Measurements from ENCODE around the gene TMED3.
"Not testable (repeated sequence)": the region's sequence is repeated elsewhere in the genome, so short reads cannot be mapped to it uniquely, and the experiment has no call there.

The TMED3 gene

DNA sequence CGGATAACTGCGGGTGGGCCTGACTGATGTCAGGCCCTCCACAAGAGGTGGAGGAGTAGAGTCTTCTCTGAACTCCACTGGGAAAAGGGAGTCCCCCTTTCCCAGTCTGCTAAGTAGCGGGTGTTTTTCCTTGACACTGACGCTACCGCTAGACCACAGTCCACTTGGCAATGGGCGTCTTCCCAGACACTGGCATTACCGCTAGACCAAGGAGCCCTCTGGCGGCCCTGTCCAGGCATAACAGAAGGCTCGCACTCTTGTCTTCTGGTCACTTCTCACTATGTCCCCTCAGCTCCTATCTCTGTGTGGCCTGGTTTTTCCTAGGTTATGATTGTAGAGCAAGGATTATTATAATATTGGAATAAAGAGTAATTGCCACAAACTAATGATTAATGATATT is 9.1 kb downstream of the TMED3 start:
- DNase-seq: not testable (repeated sequence)

DNA sequence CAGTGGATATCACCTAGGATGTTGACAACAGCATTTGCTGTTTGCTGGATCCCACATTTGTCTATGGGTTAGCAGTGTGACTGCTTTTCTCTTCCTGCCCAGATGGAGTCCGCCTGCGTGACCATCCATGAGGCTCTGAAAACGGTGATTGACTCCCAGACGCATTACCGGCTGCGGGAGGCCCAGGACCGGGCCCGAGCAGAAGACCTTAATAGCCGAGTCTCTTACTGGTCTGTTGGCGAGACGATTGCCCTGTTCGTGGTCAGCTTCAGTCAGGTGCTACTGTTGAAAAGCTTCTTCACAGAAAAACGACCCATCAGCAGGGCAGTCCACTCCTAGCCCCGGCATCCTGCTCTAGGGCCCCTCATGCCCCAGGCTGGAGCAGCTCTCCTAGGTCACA is 11.0 kb downstream of the TMED3 start:
- DNase-seq: no peak

DNA sequence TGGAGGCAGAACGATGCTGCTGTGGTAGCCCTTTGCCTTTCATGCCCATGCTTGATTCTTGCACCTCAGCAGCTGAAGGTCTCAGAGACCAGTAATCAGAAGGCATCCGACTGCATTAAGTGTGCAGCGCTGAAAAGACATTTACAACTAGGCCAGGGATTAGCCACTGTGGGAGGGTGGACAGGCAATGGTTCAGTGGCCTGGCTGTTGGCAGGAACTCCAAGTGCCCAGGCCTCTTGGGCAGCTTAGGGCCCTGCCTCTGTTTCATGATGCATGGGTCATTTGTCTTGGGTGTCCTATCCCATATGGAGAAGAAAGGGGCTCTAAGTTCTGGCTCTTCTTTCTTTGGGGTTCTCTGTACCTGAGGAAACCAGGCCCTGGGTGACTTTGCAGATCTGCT is 11.4 kb downstream of the TMED3 start:
- no peak for DNase-seq

GRCh38 chr15:79322945-79323344 is 12.0 kb downstream of the TMED3 start:
- no peak for DNase-seq

DNA sequence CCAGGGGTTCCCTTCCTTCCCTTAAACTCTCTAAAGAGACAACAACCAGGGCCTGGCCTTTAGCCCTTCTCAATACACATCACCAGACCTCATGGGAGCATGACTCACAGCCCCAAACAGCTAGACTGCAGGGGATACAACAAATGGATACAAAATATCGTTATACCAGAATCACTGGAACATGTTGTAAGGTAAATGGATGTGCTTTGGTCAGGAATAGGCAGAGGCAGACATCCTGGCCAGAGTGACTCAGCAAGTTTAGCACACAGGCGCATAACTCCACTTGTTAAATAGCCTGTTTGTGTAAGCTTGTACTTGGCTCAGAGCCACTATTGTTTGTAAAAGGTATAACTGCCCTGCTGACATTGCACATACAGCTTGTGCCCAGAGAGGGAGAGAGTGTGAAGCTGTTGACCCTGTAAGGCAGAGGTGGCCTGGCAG is 18.3 kb downstream of the TMED3 start:
- peak; percentile 4 for DNase-seq

DNA sequence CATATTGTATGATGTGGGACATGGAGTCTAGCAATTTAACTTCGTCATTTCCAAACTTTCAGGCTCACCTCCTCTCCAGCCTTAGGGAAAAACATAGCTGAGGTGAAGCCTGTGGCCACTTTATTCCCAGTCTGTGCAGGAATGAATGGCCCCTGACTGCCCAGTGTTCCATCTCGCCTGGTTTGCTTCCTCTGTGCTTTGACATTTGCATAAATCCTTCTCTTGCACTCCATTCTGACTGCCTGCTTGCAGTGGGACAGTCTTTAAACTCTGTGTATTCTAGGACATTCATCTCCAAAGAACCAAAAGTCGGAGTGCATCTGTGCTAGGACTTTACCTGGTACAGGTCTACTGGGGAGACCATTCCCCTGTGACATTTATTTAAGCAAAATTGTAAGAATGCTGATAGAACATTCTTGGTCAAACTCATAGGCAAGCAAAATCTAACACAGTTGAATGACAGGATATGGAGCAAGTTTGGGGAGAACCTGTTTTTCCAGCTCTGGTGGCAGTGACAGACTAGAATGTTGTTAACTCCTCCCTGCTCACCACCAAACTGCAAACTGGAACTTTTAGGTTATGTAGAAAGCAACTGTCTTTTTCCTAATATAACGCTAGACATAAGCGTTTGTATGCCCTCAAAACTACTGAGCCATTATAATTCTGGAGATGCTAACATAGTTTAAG is 22.1 kb downstream of the TMED3 start:
- DNase-seq: no peak

GRCh38 chr15:79337591-79337990 is 26.7 kb downstream of the TMED3 start:
- no peak for DNase-seq

DNA sequence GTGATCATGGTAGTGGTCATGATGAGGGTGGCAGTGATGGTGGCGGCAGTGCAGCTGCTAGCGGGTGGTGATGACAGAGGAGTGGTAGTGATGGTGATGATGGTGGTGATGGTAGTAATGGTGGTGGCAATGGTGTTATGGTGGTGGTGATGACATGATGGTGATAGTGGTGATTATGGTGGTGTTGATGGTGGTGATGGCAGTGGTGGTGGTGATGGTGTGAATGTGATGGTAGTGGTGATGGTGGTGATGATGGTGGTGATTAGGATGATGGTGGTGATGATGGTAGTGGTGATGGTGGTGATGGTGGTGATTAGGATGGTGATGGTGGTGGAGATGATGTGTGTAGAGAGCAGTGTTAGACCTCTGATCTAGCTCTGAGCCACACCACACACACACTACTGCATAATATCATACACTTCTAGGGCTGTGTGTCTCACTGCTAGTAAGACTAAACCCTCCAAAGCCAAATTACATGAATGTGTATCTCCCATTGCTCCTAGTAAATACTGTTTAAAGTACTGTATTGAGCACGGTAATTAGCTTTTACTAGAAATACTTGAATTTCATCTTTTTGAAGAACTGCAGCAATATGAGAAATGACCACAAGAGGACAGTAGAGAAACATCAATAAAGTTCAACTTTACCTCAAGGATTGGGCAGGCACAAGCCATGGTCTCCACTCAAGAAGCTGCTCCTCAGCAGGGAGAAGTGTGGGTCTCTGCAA is 28.8 kb downstream of the TMED3 start:
- no peak for DNase-seq

GRCh38 chr15:79340315-79340602 is 29.3 kb downstream of the TMED3 start:
- DNase-seq: no peak

- no peak for DNase-seq
Observed at GRCh38 chr15:79341396-79341795, 30.5 kb downstream of the TMED3 start.

GRCh38 chr15:79349525-79349924 is 38.6 kb downstream of the TMED3 start:
- DNase-seq: no peak

GRCh38 chr15:79352206-79352605 is 41.3 kb downstream of the TMED3 start:
- DNase-seq: no peak

GRCh38 chr15:79357566-79357965 is 46.7 kb downstream of the TMED3 start:
- no peak for DNase-seq

GRCh38 chr15:79358069-79358468 is 47.2 kb downstream of the TMED3 start:
- DNase-seq: no peak

GRCh38 chr15:79364571-79365240 is 53.8 kb downstream of the TMED3 start:
- DNase-seq: no peak

DNA sequence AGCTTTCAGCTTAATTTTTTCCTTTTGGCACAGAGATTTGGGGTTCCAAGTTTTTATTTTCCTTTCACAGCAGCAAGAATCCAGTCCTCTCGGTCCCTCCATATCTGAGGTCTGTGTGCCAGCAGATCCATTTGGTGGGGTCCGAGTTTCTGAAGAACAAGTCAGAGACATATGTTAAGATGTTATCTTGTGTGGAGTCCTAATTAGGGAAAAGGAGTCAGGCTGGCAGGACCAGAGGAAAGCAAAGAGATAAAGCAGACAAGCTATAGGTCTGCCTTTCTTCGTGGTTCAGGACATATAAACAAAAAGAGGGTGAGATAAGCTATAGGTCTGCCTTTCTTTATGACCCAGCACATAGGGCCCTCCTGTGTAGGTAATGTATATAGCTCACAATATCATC is 54.9 kb downstream of the TMED3 start:
- no peak for DNase-seq

DNA sequence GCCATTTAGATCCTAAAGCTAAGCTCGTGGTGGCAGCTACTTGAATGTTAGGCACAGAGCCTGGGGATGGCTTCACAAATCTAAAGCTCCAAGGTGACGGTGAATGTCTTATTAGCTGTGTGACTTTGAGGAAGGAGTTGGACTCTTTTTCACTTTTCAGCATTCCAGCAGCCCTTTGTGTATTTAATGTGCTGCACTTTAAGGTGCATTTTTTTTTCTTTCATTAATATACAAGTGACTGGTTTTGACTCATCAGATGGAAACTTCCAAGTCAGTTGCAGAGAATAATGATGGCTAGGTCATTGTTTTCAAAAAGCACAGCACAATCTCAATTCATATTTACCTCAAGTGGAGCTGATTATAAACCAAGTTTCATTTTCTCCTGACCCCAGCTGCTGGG is 55.8 kb downstream of the TMED3 start:
- DNase-seq: no peak

DNA sequence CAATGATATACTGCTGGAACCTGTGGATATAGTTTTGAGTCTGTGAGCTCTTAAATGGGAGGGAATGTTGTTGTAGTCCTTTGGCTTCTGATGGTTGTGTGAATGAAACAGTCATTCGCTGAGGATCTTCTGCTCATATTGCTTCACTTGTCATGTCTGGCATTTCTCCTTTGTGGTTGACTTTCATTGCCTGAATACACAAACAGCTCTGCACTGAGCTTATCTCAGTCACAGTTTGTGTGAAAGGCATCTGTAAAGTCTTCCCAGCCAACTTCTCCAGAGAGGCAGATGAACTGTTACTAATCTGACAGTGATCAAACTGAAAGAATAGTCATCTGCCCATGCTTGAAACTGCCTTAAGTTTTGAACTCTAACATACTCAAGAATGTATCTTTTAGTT is 59.8 kb downstream of the TMED3 start:
- peak; percentile 12 for DNase-seq

GRCh38 chr15:79371591-79371990 is 60.7 kb downstream of the TMED3 start:
- no peak for DNase-seq

DNA sequence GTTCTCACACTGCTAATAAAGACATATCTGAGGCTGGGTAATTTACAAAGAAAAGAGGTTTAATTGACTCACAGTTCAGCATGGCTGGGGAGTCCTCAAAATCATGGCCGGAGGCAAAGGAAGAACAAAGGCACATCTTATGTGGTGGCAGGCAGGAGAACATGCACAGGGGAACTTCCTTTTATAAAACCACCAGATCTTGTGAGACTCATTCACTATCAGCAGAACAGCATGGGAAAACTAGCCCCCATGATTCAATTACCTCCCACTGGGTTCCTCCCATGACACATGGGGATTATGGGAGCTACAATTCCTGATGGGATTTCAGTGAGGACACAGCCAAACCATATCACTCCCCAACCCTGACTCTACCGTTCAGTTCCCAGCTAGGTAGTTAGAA is 61.5 kb downstream of the TMED3 start:
- DNase-seq: peak; percentile 39

All from NCI-H226 (cell line).